HepG2 (cell line): Measurements from ENCODE around the gene MYLK. TPM values are rescaled to one million over a fixed set of nuclear protein-coding genes. Genes with fewer than 3 reads are reported as not detected.

Experiments
- CCAR2 ChIP-seq: fragments of 200-400 bp; formaldehyde crosslinking; optimal IDR thresholded peaks from 2 replicates; pipeline ENCODE3; 2018; ENCODE audit warnings: low read depth, mild to moderate bottlenecking, low read length, moderate library complexity
- CEBPG ChIP-seq: IDR thresholded peaks from 2 replicates; pipeline ENCODE4 v1.6.1; 2016
- CHD4 ChIP-seq: fragments of 200-600 bp; sonication (generic); IDR thresholded peaks from 2 replicates; pipeline ENCODE4 v1.7.0; 2017; ENCODE audit warnings: mild to moderate bottlenecking, low read length, borderline replicate concordance
- CREM ChIP-seq, 2 experiments: sonication (generic) in 1 of 2; formaldehyde crosslinking in 1 of 2; IDR thresholded peaks; 2 replicates each; pipeline versions ENCODE4 v1.4.0 to v1.6.1; 2016 to 2020; ENCODE audit warnings: antibody characterized with exemption in 1 of 2, mild to moderate bottlenecking in 1 of 2, missing genetic modification reagents in 1 of 2
- KAT8 ChIP-seq: IDR thresholded peaks from 2 replicates; pipeline ENCODE4 v1.6.1; 2016; ENCODE audit warnings: missing genetic modification reagents, missing compliant biosample characterization
- MXD4 ChIP-seq: IDR thresholded peaks from 2 replicates; pipeline ENCODE4 v1.6.1; 2016; ENCODE audit warnings: mild to moderate bottlenecking, missing biosample characterization, missing genetic modification reagents
- RBAK ChIP-seq: sonication (generic); formaldehyde crosslinking; IDR thresholded peaks from 2 replicates; pipeline ENCODE4 v1.5.1; 2020; ENCODE audit warnings: mild to moderate bottlenecking, missing genetic modification reagents
- RBM22 ChIP-seq: fragments of 200-400 bp; formaldehyde crosslinking; optimal IDR thresholded peaks from 2 replicates; pipeline ENCODE3; 2017; ENCODE audit warnings: mild to moderate bottlenecking, low read length, moderate library complexity
- REPIN1 ChIP-seq: sonication (generic); formaldehyde crosslinking; IDR thresholded peaks from 2 replicates; pipeline ENCODE4 v1.8.0; 2022; ENCODE audit warnings: missing genetic modification reagents, low read depth, mild to moderate bottlenecking, borderline replicate concordance
- ZFP41 ChIP-seq: sonication (generic); formaldehyde crosslinking; IDR thresholded peaks from 2 replicates; pipeline ENCODE4 v1.4.0; 2020; ENCODE audit warnings: mild to moderate bottlenecking, missing genetic modification reagents, borderline replicate concordance
- ZNF556 ChIP-seq: sonication (generic); formaldehyde crosslinking; IDR thresholded peaks from 2 replicates; pipeline ENCODE4 v1.4.0; 2020; ENCODE audit warnings: mild to moderate bottlenecking, missing genetic modification reagents, borderline replicate concordance
- ZNF607 ChIP-seq: sonication (generic); formaldehyde crosslinking; IDR thresholded peaks from 2 replicates; pipeline ENCODE4 v1.5.1; 2020; ENCODE audit warnings: missing genetic modification reagents, mild to moderate bottlenecking, borderline replicate concordance
- ZNF616 ChIP-seq: sonication (generic); formaldehyde crosslinking; IDR thresholded peaks from 2 replicates; pipeline ENCODE4 v1.5.0; 2020; ENCODE audit warnings: low read depth, mild to moderate bottlenecking, missing genetic modification reagents
- ZNF800 ChIP-seq: sonication (generic); formaldehyde crosslinking; IDR thresholded peaks from 2 replicates; pipeline ENCODE4 v1.4.0; 2020; ENCODE audit warnings: missing genetic modification reagents
- polyA plus RNA-seq, 8 experiments: library from polyadenylated mRNA; depleted of rRNA in 3 of 8; stranded (reverse) in 7 of 8; unstranded in 1 of 8; fragments of >200 nt; fragmentation: Illumina TruSeq in 4 of 8; extraction: Trizol in 4 of 8; gene quantifications; 2 replicates each; pipeline versions ENCODE4 v1.2.1 to v1.2.3, GENCODE V29; 2011 to 2016; ENCODE audit warnings: low read depth in 4 of 8, missing spikeins in 1 of 8, mixed read lengths in 1 of 8; ENCODE audit not compliant: insufficient read depth in 1 of 8
- total RNA-seq, 5 experiments: library from RNA; depleted of rRNA; stranded (reverse); fragments of >200 nt; fragmentation: Illumina TruSeq; extraction: Trizol; gene quantifications; 2 replicates each; pipeline ENCODE4 v1.2.3, GENCODE V29; 2016; ENCODE audit warnings: low read depth in 1 of 5
- TF ChIP-seq, protein P1 (sequence below): sonication (generic); formaldehyde crosslinking; IDR thresholded peaks from 2 replicates; pipeline ENCODE4 v1.5.0; 2020; ENCODE audit warnings: mild to moderate bottlenecking, missing genetic modification reagents

Gene MYLK
- total and polyA plus RNA-seq, 2 of the 13 experiments (the other 11 are each of a cell fraction or from before 2014, with no cell fraction given), result 10.6 to 34.9 TPM

GRCh38 chr3:123750659-123751420 is 133.3 kb downstream of the MYLK start (continued):
- TF ChIP-seq CEBPG (CRISPR knock-in tag), result no peak; the same call in 1 of the 2 replicates
- peak; percentile 84; the same call in 1 of the 2 replicates for TF ChIP-seq CHD4
- no peak for TF ChIP-seq ZFP41 (CRISPR knock-in tag)
- TF ChIP-seq KAT8 (CRISPR knock-in tag), result peak; percentile 52
- no peak for TF ChIP-seq ZNF616
- TF ChIP-seq REPIN1 (CRISPR knock-in tag), result peak; percentile 56; the same call in 1 of the 2 replicates
- TF ChIP-seq, protein P1, sequence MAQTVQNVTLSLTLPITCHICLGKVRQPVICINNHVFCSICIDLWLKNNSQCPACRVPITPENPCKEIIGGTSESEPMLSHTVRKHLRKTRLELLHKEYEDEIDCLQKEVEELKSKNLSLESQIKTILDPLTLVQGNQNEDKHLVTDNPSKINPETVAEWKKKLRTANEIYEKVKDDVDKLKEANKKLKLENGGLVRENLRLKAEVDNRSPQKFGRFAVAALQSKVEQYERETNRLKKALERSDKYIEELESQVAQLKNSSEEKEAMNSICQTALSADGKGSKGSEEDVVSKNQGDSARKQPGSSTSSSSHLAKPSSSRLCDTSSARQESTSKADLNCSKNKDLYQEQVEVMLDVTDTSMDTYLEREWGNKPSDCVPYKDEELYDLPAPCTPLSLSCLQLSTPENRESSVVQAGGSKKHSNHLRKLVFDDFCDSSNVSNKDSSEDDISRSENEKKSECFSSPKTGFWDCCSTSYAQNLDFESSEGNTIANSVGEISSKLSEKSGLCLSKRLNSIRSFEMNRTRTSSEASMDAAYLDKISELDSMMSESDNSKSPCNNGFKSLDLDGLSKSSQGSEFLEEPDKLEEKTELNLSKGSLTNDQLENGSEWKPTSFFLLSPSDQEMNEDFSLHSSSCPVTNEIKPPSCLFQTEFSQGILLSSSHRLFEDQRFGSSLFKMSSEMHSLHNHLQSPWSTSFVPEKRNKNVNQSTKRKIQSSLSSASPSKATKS (CRISPR knock-in tag), result no peak
- peak; percentile 34; the same call in 1 of the 2 replicates for TF ChIP-seq ZNF607 (CRISPR knock-in tag)
- no peak for TF ChIP-seq ZNF800
- no peak for TF ChIP-seq RBAK
- no peak for TF ChIP-seq ZNF556 (CRISPR knock-in tag)
- peak; percentile 52 for TF ChIP-seq CREM (IDR thresholded peaks at IDR 0.05)
- TF ChIP-seq CREM (CRISPR knock-in tag; IDR thresholded peaks at IDR 0.05), result no peak
- TF ChIP-seq RBM22, result no peak
- TF ChIP-seq CCAR2, result no peak
- TF ChIP-seq MXD4 (CRISPR knock-in tag), result no peak; the same call in 1 of the 2 replicates
